WI38 (cell line): ENCODE measurements around the gene SKP2.
"Not testable (repeated sequence)": the region's sequence is repeated elsewhere in the genome, so short reads cannot be mapped to it uniquely, and the experiment has no call there.

ENCODE experiments used
- H3K4me3 ChIP-seq: 2 replicates; pipeline ENCODE4 v1.5.1; 2011; ENCODE audit warnings: low read depth, mild to moderate bottlenecking, control low read depth, low read length
- TF ChIP-seq, protein P1 (sequence below): IDR thresholded peaks from 2 replicates; pipeline ENCODE4 v1.5.1; 2012; ENCODE audit warnings: low read depth, mild to moderate bottlenecking, control low read depth, low read length

The SKP2 gene

DNA sequence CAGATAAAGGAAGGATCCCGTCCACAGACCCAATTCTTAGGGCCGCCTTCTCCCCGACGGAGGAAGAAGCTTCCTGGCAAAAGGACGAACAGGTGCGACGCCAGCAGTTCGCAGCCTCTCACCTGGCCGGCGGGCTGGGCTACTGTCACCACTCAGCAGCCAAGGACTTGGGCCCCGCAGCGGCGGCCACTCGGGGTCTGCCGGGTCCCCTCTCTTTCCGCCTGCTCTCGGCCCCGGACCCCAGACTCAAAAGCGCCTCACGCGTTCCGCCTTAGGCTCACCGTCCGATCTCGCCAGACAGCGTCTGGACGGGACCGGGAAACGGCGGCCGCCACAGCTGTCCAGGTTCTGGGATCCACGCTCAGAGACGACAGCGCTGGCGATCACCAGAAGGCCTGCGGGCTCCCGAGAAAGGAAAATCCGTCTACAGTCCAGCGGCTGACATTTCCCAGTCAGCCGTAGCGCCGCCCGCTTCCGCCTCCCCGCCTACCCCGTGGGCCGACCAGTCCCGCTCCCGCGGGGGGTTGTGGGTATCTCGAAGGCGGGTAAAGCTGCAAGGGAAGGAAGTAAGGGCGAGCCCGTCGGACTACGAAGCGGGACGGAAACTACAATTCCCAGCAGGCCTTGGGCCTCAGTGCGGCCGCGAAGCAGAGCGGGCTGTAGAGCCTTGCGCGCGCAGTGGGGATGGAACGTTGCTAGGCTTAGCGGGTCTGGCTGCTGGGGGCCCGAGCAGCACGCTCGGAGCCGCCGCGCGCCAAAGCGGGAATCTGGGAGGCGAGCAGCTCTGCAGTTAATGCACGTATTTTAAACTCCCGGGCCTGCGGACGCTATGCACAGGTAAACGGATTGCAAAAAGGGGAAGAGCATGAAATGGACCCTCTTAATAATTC lies at the start of gene SKP2, which contains the start of gene LMBRD2:
Gene SKP2 (plus strand): TSS at position 678 of the 890 bp plus-strand sequence. CDS start 152 bp downstream, at position 830.
Gene LMBRD2 (minus strand): TSS at position 454 of the 890 bp plus-strand sequence. CDS start 8,538 bp downstream, outside the sequence.
- peak within 1 kb of the TSS; percentile 69 for H3K4me3 ChIP-seq
- TF ChIP-seq, protein P1, sequence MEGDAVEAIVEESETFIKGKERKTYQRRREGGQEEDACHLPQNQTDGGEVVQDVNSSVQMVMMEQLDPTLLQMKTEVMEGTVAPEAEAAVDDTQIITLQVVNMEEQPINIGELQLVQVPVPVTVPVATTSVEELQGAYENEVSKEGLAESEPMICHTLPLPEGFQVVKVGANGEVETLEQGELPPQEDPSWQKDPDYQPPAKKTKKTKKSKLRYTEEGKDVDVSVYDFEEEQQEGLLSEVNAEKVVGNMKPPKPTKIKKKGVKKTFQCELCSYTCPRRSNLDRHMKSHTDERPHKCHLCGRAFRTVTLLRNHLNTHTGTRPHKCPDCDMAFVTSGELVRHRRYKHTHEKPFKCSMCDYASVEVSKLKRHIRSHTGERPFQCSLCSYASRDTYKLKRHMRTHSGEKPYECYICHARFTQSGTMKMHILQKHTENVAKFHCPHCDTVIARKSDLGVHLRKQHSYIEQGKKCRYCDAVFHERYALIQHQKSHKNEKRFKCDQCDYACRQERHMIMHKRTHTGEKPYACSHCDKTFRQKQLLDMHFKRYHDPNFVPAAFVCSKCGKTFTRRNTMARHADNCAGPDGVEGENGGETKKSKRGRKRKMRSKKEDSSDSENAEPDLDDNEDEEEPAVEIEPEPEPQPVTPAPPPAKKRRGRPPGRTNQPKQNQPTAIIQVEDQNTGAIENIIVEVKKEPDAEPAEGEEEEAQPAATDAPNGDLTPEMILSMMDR, result no peak

DNA sequence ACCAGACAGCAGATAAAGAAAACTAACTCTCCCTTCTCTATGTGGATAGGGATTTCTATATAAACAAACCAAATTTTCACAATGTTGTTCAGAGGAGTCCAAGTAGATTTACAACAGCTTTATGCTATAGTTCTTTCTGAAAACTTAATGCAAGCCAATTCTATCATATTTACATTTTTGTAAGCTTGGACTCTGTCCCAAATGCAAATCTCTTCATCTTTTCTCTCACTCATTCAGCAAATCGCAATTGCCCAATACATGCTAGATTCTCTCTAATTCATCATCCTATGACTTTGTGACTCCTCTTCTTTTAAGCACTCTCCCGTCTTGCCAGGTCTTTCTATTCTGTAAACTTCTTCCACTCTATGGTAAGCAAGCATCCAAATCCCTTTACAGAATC lies 46.1 kb upstream of the SKP2 start:
- no peak overlapping the region for H3K4me3 ChIP-seq

DNA sequence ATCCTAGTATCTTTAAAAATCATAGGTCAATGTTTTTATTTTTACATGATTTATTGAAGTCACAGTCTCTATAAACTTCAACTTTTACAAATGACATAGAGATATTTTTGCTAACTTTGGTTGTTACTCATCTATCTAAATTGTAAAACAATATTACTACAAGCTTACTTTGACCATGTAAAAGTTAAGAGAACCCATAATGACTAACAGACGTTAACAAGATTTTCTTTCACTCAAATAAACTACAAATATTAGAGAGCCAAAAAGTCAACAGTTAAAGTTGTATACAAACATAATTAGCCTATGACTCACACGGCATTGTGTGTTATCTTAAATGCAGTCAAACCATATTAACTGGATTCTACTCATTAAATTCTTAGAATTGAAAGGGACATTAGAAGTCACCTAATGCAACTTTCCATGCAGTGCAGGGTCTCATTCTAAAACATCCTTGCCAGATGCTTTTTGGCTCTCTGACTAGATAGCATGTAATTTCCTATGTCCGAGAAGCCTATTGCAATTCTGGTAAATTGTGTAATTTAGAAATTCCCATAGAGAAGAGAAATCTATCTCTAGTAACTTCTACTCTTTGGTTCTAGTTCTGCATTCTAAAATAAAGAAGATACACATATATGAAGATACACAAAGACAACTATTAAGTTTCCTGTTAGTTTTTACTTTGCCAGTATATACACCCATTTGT lies 43.0 kb upstream of the SKP2 start:
- TF ChIP-seq, protein P1, result no peak

More for the DNA sequence above, 46.1 kb upstream of the SKP2 start:
- TF ChIP-seq, protein P1, result no peak

DNA sequence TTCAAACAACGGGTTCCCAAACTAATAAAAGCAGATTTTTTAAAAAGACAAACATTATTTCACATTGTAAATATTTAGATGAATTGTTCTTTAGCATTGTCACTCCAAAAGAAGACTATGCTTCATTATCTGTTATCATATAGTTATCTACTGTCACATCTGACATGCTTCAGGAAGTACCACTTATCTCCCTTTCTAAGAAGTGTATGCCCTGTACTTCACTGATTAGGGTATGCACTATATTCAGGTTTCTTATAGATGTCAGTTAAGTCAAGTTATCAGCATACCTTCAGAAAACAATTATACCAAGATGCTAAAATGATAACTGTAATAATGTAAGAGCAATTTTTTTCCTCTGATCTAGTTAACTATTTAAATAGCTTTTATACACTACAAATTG lies 40.7 kb upstream of the SKP2 start:
- H3K4me3 ChIP-seq, result no peak overlapping the region
- TF ChIP-seq, protein P1, result no peak

More for the DNA sequence above, 43.0 kb upstream of the SKP2 start:
- no peak overlapping the region for H3K4me3 ChIP-seq

DNA sequence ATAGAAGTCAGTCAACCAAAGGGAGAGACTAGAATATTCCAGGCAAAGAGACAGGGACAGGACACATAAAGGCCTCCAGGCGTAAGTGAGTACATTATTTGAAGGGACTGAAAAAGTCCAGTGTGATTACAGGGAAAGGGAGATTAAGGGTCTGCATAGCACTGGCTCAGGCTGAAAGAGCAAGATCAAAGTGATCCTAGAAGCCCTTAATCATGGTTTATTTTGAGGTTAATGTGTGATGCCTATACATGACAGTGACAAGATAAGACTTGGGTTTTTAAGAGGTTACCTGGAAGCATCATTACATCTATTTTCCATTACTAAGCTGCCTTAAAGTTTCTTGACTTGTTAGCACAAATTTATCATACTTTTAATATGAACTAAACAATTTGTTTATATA lies 26.0 kb upstream of the SKP2 start:
- no peak overlapping the region for H3K4me3 ChIP-seq
- TF ChIP-seq, protein P1, result no peak

DNA sequence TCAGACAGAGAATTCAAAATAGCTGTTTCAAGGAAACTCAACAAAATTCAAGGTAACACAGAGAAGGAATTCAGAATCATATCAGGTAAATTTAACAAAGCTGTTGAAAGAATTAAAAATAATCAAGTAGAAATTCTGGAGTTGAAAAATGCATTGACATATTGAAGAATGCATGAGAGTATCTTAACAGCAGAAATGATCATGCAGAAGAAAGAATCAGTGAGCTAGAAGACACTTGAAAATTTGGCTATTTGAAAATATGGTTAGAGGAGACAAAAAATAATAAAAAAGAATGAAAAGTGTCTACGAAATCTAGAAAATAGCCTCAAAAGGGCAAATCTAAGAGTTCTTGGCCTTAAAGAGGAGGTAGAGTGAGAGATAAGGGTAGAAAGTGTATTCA lies 23.1 kb upstream of the SKP2 start:
- TF ChIP-seq, protein P1, result no peak
- no peak overlapping the region for H3K4me3 ChIP-seq

DNA sequence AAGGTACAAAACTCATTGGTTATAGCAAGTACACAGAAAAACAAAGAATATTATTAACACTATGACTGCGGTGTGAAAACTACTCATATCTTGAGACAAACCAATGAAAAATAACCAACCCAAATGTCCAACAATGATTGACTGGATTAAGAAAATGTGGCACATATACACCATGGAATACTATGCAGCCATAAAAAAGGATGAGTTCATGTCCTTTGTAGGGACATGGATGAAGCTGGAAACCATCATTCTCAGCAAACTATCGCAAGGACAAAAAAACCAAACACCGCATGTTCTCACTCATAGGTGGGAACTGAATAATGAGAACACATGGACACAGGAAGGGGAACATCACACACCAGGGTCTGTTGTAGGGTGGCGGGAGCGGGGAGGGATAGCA lies 22.2 kb upstream of the SKP2 start:
- H3K4me3 ChIP-seq, result not testable (repeated sequence)

DNA sequence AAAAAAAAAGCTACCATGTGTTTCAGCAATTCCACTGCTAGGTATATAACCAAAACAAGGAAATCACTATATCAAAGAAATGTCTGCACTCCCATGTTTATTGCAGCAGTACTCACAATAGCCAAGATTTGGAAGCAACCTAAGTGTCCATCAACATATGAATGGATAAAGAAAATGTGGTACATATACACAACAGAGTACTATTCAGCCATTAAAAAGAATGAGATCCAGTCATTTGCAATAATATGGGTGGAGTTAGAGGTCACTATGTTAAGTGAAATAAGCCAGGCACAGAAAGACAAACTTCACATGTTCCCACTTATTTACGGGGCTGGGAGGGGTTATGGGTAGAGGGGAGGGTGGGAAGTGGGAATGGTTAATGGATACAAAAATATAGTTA lies 18.9 kb upstream of the SKP2 start:
- not testable (repeated sequence) for H3K4me3 ChIP-seq
